K562 (cell line): Measurements from ENCODE around the gene TMEM123. TPM values are rescaled to one million over a fixed set of nuclear protein-coding genes. Genes with fewer than 3 reads are reported as not detected.

ENCODE experiments used
- ATAC-seq: fragments of 200-7000 bp; cut with Tn5 transposase; 3 replicates; pipeline ENCODE4 v1.9.1; 2020; ENCODE audit warnings: moderate library complexity
- BruUV-seq: library from RNA; stranded (reverse); fragments of 400-500 nt; replicated peaks from 2 replicates; lab custom pipeline; 2021; lab: Mats Ljungman, UMichigan
- CTCF ChIA-PET: fragments of 300-600 bp; formaldehyde crosslinking; extraction: SDS; loops from one replicate; lab custom pipeline; 2021; ENCODE audit warnings: low intra/inter-chr PET ratio; lab: Yijun Ruan, JAX
- POLR2A ChIA-PET: fragments of 300-600, 350-650 bp; sonication (Branson Sonifier 250); formaldehyde crosslinking; extraction: SDS; loops from one replicate; lab custom pipeline; 2021; ENCODE audit warnings: antibody characterized with exemption, inconsistent platforms; lab: Yijun Ruan, JAX
- DNase-seq, 4 experiments: peaks; one replicate each; pipeline versions ENCODE4 v3.0.0 to v3.0.0-alpha.2; 2011 to 2018; ENCODE audit warnings: low spot score in 3 of 4, mixed read lengths in 3 of 4; ENCODE audit errors: extremely low read depth in 1 of 4
- FAIRE-seq: peaks from 2 replicates; lab custom pipeline; 2011; peaks lifted over from hg19 to GRCh38; lab: Jason Lieb, UNC
- H2AFZ ChIP-seq: 2 replicates; pipeline ENCODE4 v1.6.0; 2011; ENCODE audit warnings: low read depth, low read length, control low read depth, inconsistent platforms
- H3K27ac ChIP-seq: fragments of 200-600 bp; 3 replicates; pipeline ENCODE4 v1.8.0; 2011; ENCODE audit warnings: low read depth, mild to moderate bottlenecking, control low read depth, inconsistent platforms, low read length, moderate library complexity, mixed read lengths; ENCODE audit errors: extremely low read depth
- H3K27me3 ChIP-seq, 2 experiments: fragments of 300-600 bp in 1 of 2; 2 replicates in 1 of 2; 3 replicates in 1 of 2; pipeline versions ENCODE4 v1.6.0 to v1.8.0; 2011; ENCODE audit warnings: inconsistent platforms in 2 of 2, low read length in 2 of 2, mild to moderate bottlenecking in 1 of 2, mixed read lengths in 1 of 2, moderate library complexity in 1 of 2; ENCODE audit not compliant: control insufficient read depth in 2 of 2, insufficient read depth in 2 of 2
- H3K36me3 ChIP-seq: fragments of 300-600 bp; 3 replicates; pipeline ENCODE4 v1.8.0; 2011; ENCODE audit warnings: mild to moderate bottlenecking, low read length, inconsistent platforms; ENCODE audit not compliant: control insufficient read depth, insufficient read depth
- H3K4me1 ChIP-seq, 2 experiments: fragments of 200-600 bp in 1 of 2; replicated peaks in 1 of 2; 2 replicates in 1 of 2; 3 replicates in 1 of 2; pipeline versions ENCODE4 v1.5.1 to v1.8.0; 2011; ENCODE audit warnings: inconsistent platforms in 2 of 2, low read length in 2 of 2, mild to moderate bottlenecking in 1 of 2, mixed read lengths in 1 of 2, moderate library complexity in 1 of 2; ENCODE audit not compliant: control insufficient read depth in 2 of 2, insufficient read depth in 2 of 2
- H3K4me2 ChIP-seq: 2 replicates; pipeline ENCODE4 v1.6.1; 2011; ENCODE audit warnings: low read length, control low read depth, inconsistent platforms, mixed read lengths; ENCODE audit not compliant: insufficient read depth
- H3K4me3 ChIP-seq: fragments of 200-600 bp; sonication (generic), shearing (Covaris generic); 2 replicates; pipeline ENCODE4 v1.5.1; 2016; ENCODE audit warnings: control low read depth, inconsistent platforms
- H3K79me2 ChIP-seq: fragments of 200-600 bp; 3 replicates; pipeline ENCODE4 v1.8.0; 2011; ENCODE audit warnings: low read length, inconsistent platforms; ENCODE audit not compliant: control insufficient read depth, insufficient read depth
- H3K9ac ChIP-seq, 2 experiments: 2 replicates each; pipeline versions ENCODE4 v1.6.0 to v1.6.1; 2011; ENCODE audit warnings: low read depth in 2 of 2, low read length in 2 of 2, control low read depth in 1 of 2, inconsistent platforms in 1 of 2, mild to moderate bottlenecking in 1 of 2, mixed read lengths in 1 of 2; ENCODE audit not compliant: insufficient read depth in 1 of 2
- H3K9me1 ChIP-seq: one replicate; pipeline ENCODE4 v1.6.0; 2011; ENCODE audit warnings: inconsistent platforms, mild to moderate bottlenecking, low read length, moderate library complexity; ENCODE audit not compliant: control insufficient read depth, insufficient read depth
- H3K9me3 ChIP-seq: replicated peaks from 2 replicates; pipeline ENCODE4 v1.5.1; 2011; ENCODE audit warnings: low read depth, low read length, inconsistent platforms; ENCODE audit not compliant: control insufficient read depth, insufficient read depth
- H4K20me1 ChIP-seq: replicated peaks from 2 replicates; pipeline ENCODE4 v1.6.1; 2011; ENCODE audit warnings: low read length, inconsistent platforms, mixed read lengths; ENCODE audit not compliant: control insufficient read depth, insufficient read depth
- CBFA2T2 ChIP-seq: fragments of 450-650 bp; conservative IDR thresholded peaks from 2 replicates; pipeline ENCODE4 v1.6.1; 2017; ENCODE audit warnings: mild to moderate bottlenecking
- CBX5 ChIP-seq: IDR thresholded peaks from 2 replicates; pipeline ENCODE4 v1.6.1; 2014; ENCODE audit warnings: low read depth, borderline replicate concordance
- ETV6 ChIP-seq, 3 experiments: fragments of 150-350 bp in 1 of 3; sonication (generic) in 1 of 3; formaldehyde crosslinking in 1 of 3; IDR thresholded peaks; 2 replicates each; pipeline versions ENCODE4 v1.6.1 to v1.8.0; 2014 to 2022; ENCODE audit warnings: borderline replicate concordance in 2 of 3, low read depth in 2 of 3, antibody characterized with exemption in 1 of 3, low read length in 1 of 3, mild to moderate bottlenecking in 1 of 3, missing genetic modification reagents in 1 of 3
- HDAC2 ChIP-seq: fragments of 450-650 bp; IDR thresholded peaks from 2 replicates; pipeline ENCODE4 v1.6.1; 2016; ENCODE audit warnings: mild to moderate bottlenecking
- HDGF ChIP-seq: fragments of 450-650 bp; IDR thresholded peaks from 2 replicates; pipeline ENCODE4 v1.6.1; 2016
- KLF16 ChIP-seq: IDR thresholded peaks from 2 replicates; pipeline ENCODE4 v1.6.1; 2016; ENCODE audit warnings: antibody characterized with exemption
- MEF2D ChIP-seq: conservative IDR thresholded peaks from 2 replicates; pipeline ENCODE4 v1.6.1; 2016; ENCODE audit warnings: low read depth, missing genetic modification characterization, missing compliant biosample characterization
- NFE2 ChIP-seq: IDR thresholded peaks from 2 replicates; pipeline ENCODE4 v1.6.1; 2014; ENCODE audit warnings: antibody characterized with exemption, low read depth
- PCBP1 ChIP-seq: fragments of 200-400 bp; formaldehyde crosslinking; IDR thresholded peaks from 2 replicates; pipeline ENCODE4 v1.6.1; 2018; ENCODE audit warnings: mild to moderate bottlenecking, low read depth, low read length; ENCODE audit not compliant: poor library complexity, severe bottlenecking
- PHB ChIP-seq: fragments of 250-450 bp; sonication (Bioruptor Pico); IDR thresholded peaks from 2 replicates; pipeline ENCODE4 v1.5.0; 2021
- RBM22 ChIP-seq: fragments of 200-400 bp; formaldehyde crosslinking; IDR thresholded peaks from 2 replicates; pipeline ENCODE4 v1.6.1; 2018; ENCODE audit warnings: low read length, low read depth; ENCODE audit not compliant: poor library complexity, severe bottlenecking
- RHOXF2B ChIP-seq: fragments of 250-450 bp; sonication (Bioruptor Pico); conservative IDR thresholded peaks from 2 replicates; pipeline ENCODE4 v1.5.1; 2021
- U2AF2 ChIP-seq: fragments of 200-400 bp; formaldehyde crosslinking; optimal IDR thresholded peaks from 2 replicates; pipeline ENCODE3; 2017; ENCODE audit warnings: low read depth, mild to moderate bottlenecking, low read length
- ZNF316 ChIP-seq: fragments of 450-650 bp; IDR thresholded peaks from 2 replicates; pipeline ENCODE4 v1.6.1; 2016
- ZNF41 ChIP-seq: fragments of 250-450 bp; sonication (Bioruptor Pico); conservative IDR thresholded peaks from 2 replicates; pipeline ENCODE4 v1.4.0; 2020; ENCODE audit warnings: mild to moderate bottlenecking
- WGBS: fragments of 100-300 bp; shearing (Covaris generic); methylation state at CpG from one replicate; pipeline ENCODE4 v1.1.6; 2016; ENCODE audit warnings: low coverage, mixed read lengths; ENCODE audit not compliant: insufficient coverage; ENCODE audit errors: missing lambda C conversion rate; 5-methylcytosine and 5-hydroxymethylcytosine counted together
- in situ Hi-C: fragments of 300-500 bp; cut with MboI; formaldehyde crosslinking; loops from 4 replicates; pipeline ENCODE4 v1.15.0; 2018; ENCODE audit warnings: inconsistent platforms, mixed read lengths
- intact Hi-C: fragments of 100-400 bp; cut with micrococcal nuclease; formaldehyde crosslinking; loops from 2 replicates; pipeline ENCODE4 v1.14.2; 2022
- polyA plus RNA-seq, 8 experiments: library from polyadenylated mRNA; depleted of rRNA in 4 of 8; stranded (reverse) in 5 of 8; unstranded in 3 of 8; fragments of >200 nt; fragmentation: Nextera tagmentation in 2 of 8; fragmentation: Illumina TruSeq in 1 of 8; extraction: Ambion mirVana in 2 of 8; extraction: Trizol in 1 of 8; gene quantifications; 2 replicates each; pipeline versions ENCODE4 v1.2.1 to v1.2.3, GENCODE V29; 2011 to 2014; ENCODE audit warnings: inconsistent platforms in 1 of 8, missing spikeins in 1 of 8
- total RNA-seq, 7 experiments: library from RNA; depleted of rRNA in 6 of 7; stranded (reverse); fragments of >200 nt in 6 of 7; fragmentation: Illumina TruSeq in 2 of 7; extraction: Trizol in 2 of 7; gene quantifications; 2 replicates each; pipeline versions ENCODE4 v1.2.1 to v1.2.3, GENCODE V29; 2011 to 2021; ENCODE audit warnings: low replicate concordance in 1 of 7
- TF ChIP-seq, protein P1 (sequence below): fragments of 450-650 bp; formaldehyde crosslinking; IDR thresholded peaks from 2 replicates; pipeline ENCODE4 v1.4.0; 2022; ENCODE audit warnings: missing genetic modification characterization
- TF ChIP-seq, protein P2 (sequence below): sonication (generic); formaldehyde crosslinking; IDR thresholded peaks from 2 replicates; pipeline ENCODE4 v1.8.0; 2023; ENCODE audit warnings: mild to moderate bottlenecking, missing genetic modification reagents

Gene TMEM123
- total and polyA plus RNA-seq, 9 of the 15 experiments (the other 6 are each of a cell fraction or from before 2014, with no cell fraction given) = 19.8 to 344 (median 82.4) TPM

DNA sequence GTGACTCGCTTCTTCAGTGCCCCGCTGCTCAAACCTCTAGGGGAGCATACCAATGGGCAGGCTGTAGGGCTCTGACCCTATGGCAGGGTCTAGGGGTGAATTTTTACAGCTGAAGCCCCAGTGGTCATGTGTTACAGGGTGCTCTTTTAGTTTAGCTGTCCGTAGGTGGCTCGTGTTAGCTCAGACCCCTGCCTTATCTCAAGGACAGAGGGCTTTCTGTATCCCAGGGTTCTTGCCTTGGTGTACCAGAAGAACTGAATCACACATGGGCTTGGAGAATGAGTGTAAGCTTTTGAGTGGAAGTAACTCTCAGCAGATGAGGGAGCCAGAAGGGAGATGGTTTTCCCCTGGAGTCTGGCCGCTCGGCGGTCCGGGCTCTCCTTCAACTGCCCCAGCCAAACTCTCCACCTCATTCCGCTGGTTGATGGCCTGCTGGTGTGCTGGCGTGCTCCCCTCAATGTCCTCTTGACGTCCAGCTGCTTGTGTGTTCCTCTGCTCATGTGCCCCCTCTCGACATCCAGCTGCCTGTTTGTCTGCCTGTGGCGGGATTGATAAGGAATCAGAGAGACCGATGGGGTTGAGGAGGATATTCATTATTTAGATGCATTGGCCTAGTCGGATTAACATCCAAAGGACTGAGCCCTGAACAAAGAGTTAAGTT is 68.0 kb downstream of the TMEM123 start (continued):
- TF ChIP-seq PHB (CRISPR knock-in tag) = no peak
- peak; percentile 46; the same call in 1 of the 2 replicates for TF ChIP-seq HDAC2
- no peak for TF ChIP-seq RBM22
- no peak for TF ChIP-seq ZNF316
- TF ChIP-seq ETV6 (IDR thresholded peaks at IDR 0.05; ENCODE audit: borderline replicate concordance in 1 of 2, low read depth in 2 of 2, low read length in 1 of 2) = no peak
- TF ChIP-seq ETV6 (CRISPR knock-in tag; IDR thresholded peaks at IDR 0.05; ENCODE audit: borderline replicate concordance) = no peak
- peak; percentile 80 for TF ChIP-seq CBFA2T2
- no peak for TF ChIP-seq NFE2
- TF ChIP-seq RHOXF2B (CRISPR knock-in tag) = no peak
- TF ChIP-seq, all 486 proteins: peak for 37

DNA sequence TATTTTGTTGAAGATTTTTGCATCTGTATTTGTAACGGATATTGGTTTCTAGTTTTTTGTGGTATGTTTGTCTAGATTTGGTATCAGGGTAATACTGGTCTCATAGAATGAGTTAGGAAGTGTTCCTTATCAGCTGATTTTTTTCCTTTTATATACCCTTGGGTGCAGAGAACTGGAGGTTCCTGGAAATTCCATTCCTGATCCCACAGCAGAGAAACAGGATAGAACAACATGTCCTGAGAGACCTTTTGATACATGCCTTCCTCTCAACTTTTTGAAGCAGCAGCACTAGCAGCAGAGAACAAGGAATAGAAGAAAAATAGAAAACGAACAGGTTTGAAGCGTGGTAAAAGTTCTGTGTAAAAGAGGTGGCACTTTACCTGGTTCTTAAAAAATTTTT is 68.7 kb downstream of the TMEM123 start:
- Histone ChIP-seq H3K36me3 (peaks cover 24% of the 10 kb centered on the region), H3K9me3 (0 out of 2 replicates have a peak, but pooled peaks cover 3% of the 10 kb centered on the region), H3K27me3 (no peaks in the 10 kb centered on the region), H3K4me2 (no peak overlapping the region), H3K9ac (peak overlapping the region in 1 of 2 experiments; percentile 34; a peak in 1 of 4 replicates), H3K79me2 (no peaks in the 10 kb centered on the region), H4K20me1 (no peaks in the 10 kb centered on the region), H3K9me1 (no peaks in the 10 kb centered on the region), H3K27ac (peak overlapping the region; percentile 76; the same call in 2 of the 3 replicates), H2AFZ (0 out of 2 replicates have a peak overlapping the region, but pooled peaks have one; percentile 1), H3K4me3 (no peak overlapping the region), H3K4me1 (peaks cover 12 to 39% of the 10 kb centered on the region in 2 experiments; a peak in 4 of 5 replicates)
- BruUV-seq = no TSS peak
- in situ Hi-C loops = no loop called here
- intact Hi-C loops = loop anchor here (2.0 kb wide), 1 partner anchor 37 kb away; the partner anchor contains the start of gene BIRC2
- FAIRE-seq (no peak), DNase-seq (no peak), ATAC-seq (no peak)
- ChIA-PET CTCF (no interaction called here), POLR2A (interaction anchor here (0.7 to 1.6 kb wide), 2 partner anchors 33 to 42 kb away, joined by 4 read pairs; no protein-coding TSS in a partner anchor)
- WGBS = 52% methylated on average over 3 of the region's 3 CpGs
- TF ChIP-seq HDGF (no peak), ZNF41 (CRISPR knock-in tag) (no peak), MEF2D (no peak), U2AF2 (no peak), CBX5 (no peak), PCBP1 (no peak), KLF16 (no peak)
- TF ChIP-seq, protein P1, sequence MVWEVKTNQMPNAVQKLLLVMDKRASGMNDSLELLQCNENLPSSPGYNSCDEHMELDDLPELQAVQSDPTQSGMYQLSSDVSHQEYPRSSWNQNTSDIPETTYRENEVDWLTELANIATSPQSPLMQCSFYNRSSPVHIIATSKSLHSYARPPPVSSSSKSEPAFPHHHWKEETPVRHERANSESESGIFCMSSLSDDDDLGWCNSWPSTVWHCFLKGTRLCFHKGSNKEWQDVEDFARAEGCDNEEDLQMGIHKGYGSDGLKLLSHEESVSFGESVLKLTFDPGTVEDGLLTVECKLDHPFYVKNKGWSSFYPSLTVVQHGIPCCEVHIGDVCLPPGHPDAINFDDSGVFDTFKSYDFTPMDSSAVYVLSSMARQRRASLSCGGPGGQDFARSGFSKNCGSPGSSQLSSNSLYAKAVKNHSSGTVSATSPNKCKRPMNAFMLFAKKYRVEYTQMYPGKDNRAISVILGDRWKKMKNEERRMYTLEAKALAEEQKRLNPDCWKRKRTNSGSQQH (CRISPR knock-in tag) = no peak
- TF ChIP-seq, protein P2, sequence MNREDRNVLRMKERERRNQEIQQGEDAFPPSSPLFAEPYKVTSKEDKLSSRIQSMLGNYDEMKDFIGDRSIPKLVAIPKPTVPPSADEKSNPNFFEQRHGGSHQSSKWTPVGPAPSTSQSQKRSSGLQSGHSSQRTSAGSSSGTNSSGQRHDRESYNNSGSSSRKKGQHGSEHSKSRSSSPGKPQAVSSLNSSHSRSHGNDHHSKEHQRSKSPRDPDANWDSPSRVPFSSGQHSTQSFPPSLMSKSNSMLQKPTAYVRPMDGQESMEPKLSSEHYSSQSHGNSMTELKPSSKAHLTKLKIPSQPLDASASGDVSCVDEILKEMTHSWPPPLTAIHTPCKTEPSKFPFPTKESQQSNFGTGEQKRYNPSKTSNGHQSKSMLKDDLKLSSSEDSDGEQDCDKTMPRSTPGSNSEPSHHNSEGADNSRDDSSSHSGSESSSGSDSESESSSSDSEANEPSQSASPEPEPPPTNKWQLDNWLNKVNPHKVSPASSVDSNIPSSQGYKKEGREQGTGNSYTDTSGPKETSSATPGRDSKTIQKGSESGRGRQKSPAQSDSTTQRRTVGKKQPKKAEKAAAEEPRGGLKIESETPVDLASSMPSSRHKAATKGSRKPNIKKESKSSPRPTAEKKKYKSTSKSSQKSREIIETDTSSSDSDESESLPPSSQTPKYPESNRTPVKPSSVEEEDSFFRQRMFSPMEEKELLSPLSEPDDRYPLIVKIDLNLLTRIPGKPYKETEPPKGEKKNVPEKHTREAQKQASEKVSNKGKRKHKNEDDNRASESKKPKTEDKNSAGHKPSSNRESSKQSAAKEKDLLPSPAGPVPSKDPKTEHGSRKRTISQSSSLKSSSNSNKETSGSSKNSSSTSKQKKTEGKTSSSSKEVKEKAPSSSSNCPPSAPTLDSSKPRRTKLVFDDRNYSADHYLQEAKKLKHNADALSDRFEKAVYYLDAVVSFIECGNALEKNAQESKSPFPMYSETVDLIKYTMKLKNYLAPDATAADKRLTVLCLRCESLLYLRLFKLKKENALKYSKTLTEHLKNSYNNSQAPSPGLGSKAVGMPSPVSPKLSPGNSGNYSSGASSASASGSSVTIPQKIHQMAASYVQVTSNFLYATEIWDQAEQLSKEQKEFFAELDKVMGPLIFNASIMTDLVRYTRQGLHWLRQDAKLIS (CRISPR knock-in tag) = no peak
